EH (cell line): Measurements from ENCODE around the gene ZDHHC14.
A peak's percentile ranks its signal among the peaks of the same experiment; 100 is the strongest.
"Not testable (repeated sequence)": the region's sequence is repeated elsewhere in the genome, so short reads cannot be mapped to it uniquely, and the experiment has no call there.

Source experiments
- DNase-seq: peaks from one replicate; pipeline ENCODE4 v3.0.0-alpha.2; 2015; ENCODE audit warnings: low read depth

ZDHHC14 gene

GRCh38 chr6:157380779-157381561, at the start of gene ZDHHC14:
TSS of gene ZDHHC14 (plus strand) at chr6:157381190.
- DNase-seq = peak; percentile 87

- DNase-seq = no peak
Measured at GRCh38 chr6:157332813-157333212, 48.2 kb upstream of the ZDHHC14 start.

- DNase-seq = no peak
Measured at GRCh38 chr6:157333537-157333936, 47.5 kb upstream of the ZDHHC14 start.

- no peak for DNase-seq
Measured at GRCh38 chr6:157333956-157334355, 47.0 kb upstream of the ZDHHC14 start.

GRCh38 chr6:157335829-157336228, 45.2 kb upstream of the ZDHHC14 start:
- peak; percentile 34 for DNase-seq

- not testable (repeated sequence) for DNase-seq
Measured at GRCh38 chr6:157337276-157337675, 43.7 kb upstream of the ZDHHC14 start.

- no peak for DNase-seq
Measured at GRCh38 chr6:157337751-157338150, 43.2 kb upstream of the ZDHHC14 start.

GRCh38 chr6:157339432-157339831, 41.6 kb upstream of the ZDHHC14 start:
- DNase-seq = no peak

GRCh38 chr6:157343732-157344131, 37.3 kb upstream of the ZDHHC14 start:
- no peak for DNase-seq

GRCh38 chr6:157346373-157346772, 34.6 kb upstream of the ZDHHC14 start:
- DNase-seq = peak; percentile 70

- DNase-seq = no peak
Measured at GRCh38 chr6:157358287-157358686, 22.7 kb upstream of the ZDHHC14 start.

GRCh38 chr6:157361886-157362285, 19.1 kb upstream of the ZDHHC14 start:
- no peak for DNase-seq

- no peak for DNase-seq
Measured at GRCh38 chr6:157364705-157365104, 16.3 kb upstream of the ZDHHC14 start.

GRCh38 chr6:157366648-157367047, 14.3 kb upstream of the ZDHHC14 start:
- DNase-seq = no peak

- DNase-seq = no peak
Measured at GRCh38 chr6:157368359-157369049, 12.5 kb upstream of the ZDHHC14 start.

- no peak for DNase-seq
Measured at GRCh38 chr6:157370755-157371154, 10.2 kb upstream of the ZDHHC14 start.

- DNase-seq = no peak
Measured at GRCh38 chr6:157372501-157373280, 8.3 kb upstream of the ZDHHC14 start.

- no peak for DNase-seq
Measured at GRCh38 chr6:157374889-157375443, 6.0 kb upstream of the ZDHHC14 start.

- no peak for DNase-seq
Measured at GRCh38 chr6:157376241-157376640, 4.7 kb upstream of the ZDHHC14 start.

GRCh38 chr6:157376706-157377230, 4.2 kb upstream of the ZDHHC14 start:
- DNase-seq = no peak

GRCh38 chr6:157379656-157380457, 1.1 kb upstream of the ZDHHC14 start:
- peak; percentile 90 for DNase-seq
